Measurements from ENCODE around the gene PEX10.

PEX10 gene

GRCh38 chr1:2422523-2422922 lies 10.2 kb upstream of the PEX10 start:
- FAIRE-seq = no peak

GRCh38 chr1:2419416-2419815 lies 7.1 kb upstream of the PEX10 start:
- FAIRE-seq = no peak

GRCh38 chr1:2418791-2419320 lies 6.5 kb upstream of the PEX10 start:
- FAIRE-seq = no peak

GRCh38 chr1:2417833-2418225 lies 5.5 kb upstream of the PEX10 start:
- no peak for FAIRE-seq

- FAIRE-seq = no peak
Observed at GRCh38 chr1:2417083-2417832, 4.9 kb upstream of the PEX10 start.

- no peak for FAIRE-seq
Observed at GRCh38 chr1:2416403-2416802, 4.0 kb upstream of the PEX10 start.

- FAIRE-seq = no peak
Observed at GRCh38 chr1:2415801-2416208, 3.4 kb upstream of the PEX10 start.

- FAIRE-seq = no peak
Observed at GRCh38 chr1:2415337-2415736, 3.0 kb upstream of the PEX10 start.

GRCh38 chr1:2414297-2414958 lies 2.1 kb upstream of the PEX10 start:
- no peak for FAIRE-seq

GRCh38 chr1:2413495-2414296 lies 1.3 kb upstream of the PEX10 start:
- no peak for FAIRE-seq

- FAIRE-seq = no peak
Observed at GRCh38 chr1:2412773-2413494, 570 bp upstream of the PEX10 start.

- no peak for FAIRE-seq
Observed at GRCh38 chr1:2411801-2412394, 466 bp downstream of the PEX10 start.

- FAIRE-seq = no peak
Observed at GRCh38 chr1:2409745-2410144, 2.6 kb downstream of the PEX10 start.

- no peak for FAIRE-seq
Observed at GRCh38 chr1:2408859-2409276, 3.5 kb downstream of the PEX10 start.

GRCh38 chr1:2408456-2408855 lies 3.9 kb downstream of the PEX10 start:
- no peak for FAIRE-seq

GRCh38 chr1:2407991-2408275 lies 4.4 kb downstream of the PEX10 start:
- no peak for FAIRE-seq

- no peak for FAIRE-seq
Observed at GRCh38 chr1:2407166-2407990, 5.0 kb downstream of the PEX10 start.

- no peak for FAIRE-seq
Observed at GRCh38 chr1:2406451-2407041, 5.8 kb downstream of the PEX10 start.

GRCh38 chr1:2405588-2406295 lies 6.6 kb downstream of the PEX10 start:
- FAIRE-seq = no peak

GRCh38 chr1:2404890-2405511 lies 7.4 kb downstream of the PEX10 start:
- FAIRE-seq = no peak
